Activated CD4-positive, alpha-beta T cell treated with anti-CD3 and anti-CD28 coated beads, Interleukin-2, Interleukin-4, amounts not matched to agents 100 ng/mL and 50 ng/mL, durations not matched to agents 16 hours and 8 hours (primary cell): ENCODE measurements around the gene LTB.
A peak's percentile ranks its signal among the peaks of the same experiment; 100 is the strongest.

Experiments used
- DNase-seq: peaks from one replicate; pipeline ENCODE4 v3.0.0-alpha.2; 2020; ENCODE audit warnings: low spot score

Gene LTB

GRCh38 chr6:31551371-31551770 lies 30.9 kb downstream of the LTB start:
- DNase-seq = peak; percentile 74

DNA sequence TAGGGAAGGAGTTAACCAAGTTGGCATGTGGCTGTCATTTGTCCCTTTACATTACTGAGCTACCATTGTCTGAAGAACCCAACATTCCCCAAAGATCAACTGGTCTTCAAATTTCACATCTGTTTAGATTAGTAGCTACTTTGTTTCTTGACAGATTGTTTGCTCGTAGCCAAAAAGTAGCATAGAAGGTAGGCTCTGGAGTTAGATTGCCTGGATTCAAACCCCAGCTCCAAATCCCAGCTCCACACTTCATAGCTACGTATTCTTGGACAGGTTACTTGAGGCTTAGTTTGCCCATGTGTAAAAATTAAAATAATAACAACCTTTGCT lies 33.7 kb downstream of the LTB start:
- no peak for DNase-seq

- DNase-seq = no peak
These were observed 34.3 kb downstream of the LTB start for GRCh38 chr6:31547727-31548543.

DNA sequence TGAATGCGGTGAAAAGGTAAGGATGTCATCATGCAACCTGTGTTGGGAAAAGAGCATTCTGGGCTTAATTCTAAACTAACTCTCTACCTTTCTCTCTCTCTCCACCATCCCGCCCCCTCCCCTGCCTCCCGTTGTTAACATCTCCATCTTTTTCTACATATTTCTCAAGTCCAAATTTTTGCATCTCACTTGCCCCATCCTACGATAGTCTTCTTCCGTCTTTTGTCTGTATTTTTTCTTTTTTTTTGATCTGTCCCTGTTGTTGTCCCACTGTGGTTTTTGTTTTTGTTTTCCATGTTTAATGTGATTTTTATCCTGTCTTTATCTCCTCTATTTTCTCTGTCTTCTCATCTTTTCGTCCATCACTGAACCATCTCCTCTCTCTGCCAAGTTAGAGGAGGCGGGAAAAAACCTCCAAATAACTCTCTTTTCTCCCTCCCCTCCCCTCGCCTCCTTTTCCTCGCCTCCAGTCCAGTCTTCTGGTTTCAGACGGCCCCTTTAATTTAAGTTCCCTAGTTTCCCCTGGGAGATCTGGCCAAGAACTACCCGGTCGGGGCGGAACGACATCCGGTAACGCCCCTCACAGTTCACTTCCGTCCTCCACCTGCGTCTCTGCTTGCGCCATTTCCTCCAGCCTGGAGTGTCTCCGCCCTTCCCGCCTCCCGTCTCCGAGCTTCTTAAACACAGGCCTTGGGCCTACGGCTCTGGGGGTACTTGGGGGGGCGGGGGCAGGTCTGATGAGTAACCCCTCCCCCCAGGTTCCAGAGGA lies 35.1 kb downstream of the LTB start, which contains the start of gene NFKBIL1:
NFKBIL1 (plus strand) TSS at position 651 of the 769 bp plus-strand sequence; CDS start at position 738, 87 bp downstream.
- DNase-seq = peak; percentile 97

- peak; percentile 94 for DNase-seq
These were observed 35.8 kb downstream of the LTB start, which contains the start of gene ATP6V1G2 for GRCh38 chr6:31546339-31546957. ATP6V1G2 (minus strand) TSS chr6:31546608; CDS start chr6:31546559, 49 bp downstream.

DNA sequence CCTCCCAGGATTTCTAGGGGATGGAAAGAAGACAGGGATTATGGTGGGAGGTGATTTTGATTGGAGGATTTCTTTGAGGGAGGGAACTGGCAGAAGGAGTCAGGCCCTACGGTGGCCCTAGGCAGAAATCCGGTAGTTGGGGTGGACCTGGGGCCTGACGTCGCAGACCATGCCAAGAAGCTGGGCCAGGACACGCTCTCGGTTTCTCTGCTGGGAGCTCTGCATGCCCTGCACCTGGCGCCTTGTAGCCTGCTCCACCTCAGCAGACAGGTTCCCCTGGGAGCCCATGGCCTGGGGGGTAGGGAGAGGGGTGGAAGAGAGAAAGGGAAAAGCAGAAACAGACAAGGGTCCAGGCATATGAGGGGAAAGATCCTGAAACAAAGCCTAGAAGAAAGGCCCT lies 36.9 kb downstream of the LTB start:
- DNase-seq = no peak

DNA sequence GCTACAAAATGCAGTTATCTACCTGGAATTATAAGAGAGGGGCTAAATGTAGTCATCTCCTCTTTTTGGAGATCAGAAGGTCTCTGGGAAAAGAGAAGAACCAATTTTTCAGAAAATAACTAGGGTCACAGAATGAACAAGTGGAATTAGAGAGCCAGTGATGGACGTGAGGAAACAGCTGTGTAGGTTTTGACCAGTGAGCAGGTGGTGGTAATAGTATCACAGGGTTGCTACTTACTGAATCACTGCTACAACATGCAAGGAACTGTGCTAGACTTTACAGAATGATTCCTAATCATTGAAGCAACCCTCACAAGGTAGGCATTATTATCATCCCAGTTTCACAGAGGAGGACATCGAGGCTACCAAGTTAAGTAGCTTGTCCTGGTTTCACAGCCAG lies 37.5 kb downstream of the LTB start:
- no peak for DNase-seq

DNA sequence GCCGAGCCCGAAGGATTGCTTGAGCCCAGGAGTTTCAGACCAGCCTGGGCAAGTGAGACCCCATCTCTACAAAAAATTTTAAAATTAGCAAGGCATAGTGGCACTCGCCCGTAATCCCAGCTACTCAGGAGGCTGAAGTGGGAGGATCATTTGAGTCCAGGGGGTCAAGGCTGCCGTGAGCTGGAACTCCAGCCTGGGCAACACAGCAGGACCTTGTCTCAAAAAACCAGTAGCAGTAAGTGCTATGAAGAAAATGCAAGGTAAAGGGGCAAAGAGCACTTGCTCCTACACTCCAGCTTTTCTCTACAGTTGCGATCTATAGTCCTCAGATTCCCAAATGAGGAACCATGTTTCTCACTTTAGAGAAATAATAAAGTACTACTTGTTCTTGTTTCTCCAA lies 38.6 kb downstream of the LTB start:
- no peak for DNase-seq

GRCh38 chr6:31541658-31542521 lies 40.3 kb downstream of the LTB start, which contains the start of gene DDX39B:
DDX39B (minus strand) TSS chr6:31542003; CDS start chr6:31540532, 1,471 bp downstream.
- peak; percentile 96 for DNase-seq

- DNase-seq = peak; percentile 71
These were observed 41.1 kb downstream of the LTB start for GRCh38 chr6:31541059-31541657.

DNA sequence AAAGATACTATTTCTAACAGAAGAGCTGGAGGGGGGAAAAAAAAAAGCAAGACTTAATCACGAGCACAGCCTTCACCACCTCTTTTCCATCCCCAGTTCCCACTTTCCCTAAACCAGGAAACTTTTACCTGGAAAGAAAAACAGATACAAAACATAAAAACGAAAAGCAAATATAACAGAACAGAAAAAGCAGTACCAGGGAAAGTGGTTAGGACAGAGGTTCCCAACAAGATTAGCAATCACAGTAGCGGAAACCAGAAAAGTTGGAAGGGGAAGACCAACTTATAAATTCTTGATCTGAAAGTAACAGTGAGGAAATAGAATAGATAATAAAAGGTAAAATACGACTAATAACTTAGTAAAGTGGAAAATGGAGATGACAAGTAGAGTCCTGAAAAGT lies 41.6 kb downstream of the LTB start:
- DNase-seq = no peak

DNA sequence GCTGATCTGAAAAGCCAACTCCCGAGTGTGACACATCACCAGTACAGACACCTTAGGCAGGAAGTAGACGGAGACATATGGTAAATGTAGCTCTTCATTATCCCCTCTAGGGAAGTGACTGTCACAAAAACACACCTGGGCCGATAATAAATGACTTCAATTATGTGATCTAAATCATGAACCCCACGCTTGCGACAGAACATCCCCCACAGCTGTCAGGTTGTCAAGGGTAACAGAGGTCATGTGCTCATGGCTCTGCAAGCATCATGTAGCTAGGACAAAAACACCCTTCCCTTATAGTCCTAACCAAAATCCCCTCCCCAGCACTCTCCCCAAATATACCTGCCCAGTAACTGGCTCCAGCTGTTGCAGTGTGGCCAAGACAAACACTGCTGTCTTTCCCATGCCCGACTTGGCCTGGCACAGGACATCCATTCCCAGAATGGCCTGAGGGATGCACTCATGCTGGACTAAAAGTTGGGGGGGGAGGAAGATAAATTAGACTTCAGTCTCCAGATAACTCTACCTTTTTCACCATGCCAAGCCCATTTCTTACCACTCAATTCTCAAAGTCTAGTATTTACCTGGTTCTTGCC lies 43.3 kb downstream of the LTB start:
- DNase-seq = no peak

- no peak for DNase-seq
These were observed 46.5 kb downstream of the LTB start for GRCh38 chr6:31535538-31536324.

- DNase-seq = no peak
These were observed 47.6 kb downstream of the LTB start for GRCh38 chr6:31534521-31535040.

GRCh38 chr6:31534011-31534410 lies 48.2 kb downstream of the LTB start:
- no peak for DNase-seq

GRCh38 chr6:31533455-31533841 lies 48.8 kb downstream of the LTB start:
- DNase-seq = no peak

GRCh38 chr6:31532644-31533454 lies 49.4 kb downstream of the LTB start:
- no peak for DNase-seq

DNA sequence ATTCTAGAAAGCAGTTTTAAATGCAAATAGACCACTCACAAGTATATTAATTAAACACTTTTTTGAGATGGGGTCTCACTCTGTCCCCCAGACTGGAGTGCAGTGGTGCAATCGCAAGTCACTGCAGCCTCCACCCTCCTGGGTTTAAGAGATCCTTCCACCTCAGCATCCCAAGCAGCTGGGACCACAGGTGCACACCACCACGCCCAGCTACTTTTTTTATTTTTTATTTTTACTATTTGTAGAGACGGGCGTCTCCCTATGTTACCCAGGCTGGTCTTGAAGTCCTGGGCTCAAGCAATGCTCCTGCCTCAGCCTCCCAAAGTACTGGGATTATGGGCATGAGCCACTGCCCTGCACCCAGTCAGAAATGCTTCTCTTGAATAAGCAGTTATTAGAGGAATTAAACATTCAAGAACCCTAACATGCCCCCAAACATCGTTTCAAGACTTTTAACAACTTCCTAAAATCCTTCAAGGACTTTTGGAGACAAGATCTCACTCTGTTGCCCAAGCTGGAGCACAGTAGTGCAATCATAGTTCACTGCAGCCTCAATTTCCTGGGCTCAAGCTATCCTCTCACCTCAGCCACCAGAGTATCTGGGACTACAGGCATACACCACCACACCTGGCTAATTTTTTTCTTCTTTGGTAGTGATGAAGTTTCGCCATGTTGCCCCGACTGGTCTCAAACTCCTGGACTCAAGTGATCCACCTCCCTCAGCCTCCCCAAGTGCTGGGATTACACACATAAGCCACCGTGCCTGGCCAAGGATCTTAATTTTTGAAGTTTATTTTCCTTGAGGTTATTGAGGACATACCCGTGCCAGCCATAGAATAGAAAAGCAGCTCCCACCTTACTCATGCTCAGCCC lies 50.2 kb downstream of the LTB start:
- no peak for DNase-seq
